Mucosa of stomach (tissue), 1 donor: ENCODE results near the gene HOTAIR.

ENCODE experiments used
- H3K27me3 ChIP-seq: one replicate; pipeline ENCODE4 v1.7.0; 2013; ENCODE audit warnings: mild to moderate bottlenecking, low read length; ENCODE audit not compliant: control insufficient read depth, insufficient read depth
- H3K36me3 ChIP-seq: one replicate; pipeline ENCODE4 v1.7.0; 2013; ENCODE audit warnings: low read length; ENCODE audit not compliant: control insufficient read depth, insufficient read depth
- H3K4me1 ChIP-seq: one replicate; pipeline ENCODE4 v1.7.0; 2013; ENCODE audit warnings: mild to moderate bottlenecking, low read length; ENCODE audit not compliant: control insufficient read depth, insufficient read depth
- H3K4me3 ChIP-seq: one replicate; pipeline ENCODE4 v1.7.0; 2013; ENCODE audit warnings: low read length
- H3K9ac ChIP-seq: one replicate; pipeline ENCODE4 v1.7.0; 2013; ENCODE audit warnings: mild to moderate bottlenecking, low read length, moderate library complexity
- H3K9me3 ChIP-seq: one replicate; pipeline ENCODE4 v1.7.0; 2013; ENCODE audit warnings: mild to moderate bottlenecking, low read length, moderate library complexity; ENCODE audit not compliant: control insufficient read depth
- donor health status: Pancreatic carcinoma.

The HOTAIR gene

DNA sequence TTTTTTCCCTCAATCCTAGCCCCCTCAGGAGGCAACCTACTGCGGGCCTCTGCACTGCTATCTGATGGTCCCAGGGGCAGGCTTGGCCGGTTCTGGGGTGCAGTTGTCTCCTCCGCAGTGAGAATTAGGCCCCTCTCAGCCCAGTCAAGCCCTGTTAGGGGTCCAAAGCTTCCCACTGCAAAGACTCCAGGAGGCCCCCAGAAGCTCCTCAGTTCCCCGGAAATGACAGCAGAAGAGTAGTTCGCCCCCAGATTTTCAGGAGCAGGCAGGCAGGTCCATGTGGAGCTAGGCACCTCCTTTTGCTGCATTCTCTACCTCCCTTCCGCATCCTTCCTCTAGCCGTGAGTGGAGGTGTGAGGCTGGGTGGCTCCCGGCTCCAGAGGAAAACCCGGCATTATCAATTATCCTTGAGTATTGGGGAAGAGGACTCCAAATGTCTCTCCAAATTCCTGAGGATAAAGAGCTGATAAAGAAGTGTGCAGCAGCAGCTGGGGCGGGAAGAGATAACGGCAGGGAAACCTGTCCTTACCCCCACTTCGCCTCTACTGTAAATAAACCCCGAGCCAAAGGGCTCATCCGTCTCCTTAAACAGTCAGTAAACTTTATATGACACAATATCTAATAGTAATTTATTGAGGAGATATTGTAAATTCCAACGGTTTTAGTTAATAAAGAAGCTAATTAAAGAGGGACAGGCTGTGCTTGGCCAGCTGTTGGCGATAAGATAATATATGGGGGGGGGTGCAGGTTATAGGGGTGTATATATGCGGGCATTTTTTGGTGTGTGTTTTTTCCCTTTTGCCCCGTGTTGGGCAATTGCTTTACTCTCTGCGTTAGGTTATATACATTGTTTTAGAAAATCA lies 20.7 kb downstream of the HOTAIR start:
- Histone ChIP-seq H3K9ac (no peak overlapping the region), H3K9me3 (no peaks in the 10 kb centered on the region), H3K4me3 (no peak overlapping the region), H3K36me3 (no peaks in the 10 kb centered on the region), H3K27me3 (peaks cover 99% of the 10 kb centered on the region), H3K4me1 (peaks cover 3% of the 10 kb centered on the region)

DNA sequence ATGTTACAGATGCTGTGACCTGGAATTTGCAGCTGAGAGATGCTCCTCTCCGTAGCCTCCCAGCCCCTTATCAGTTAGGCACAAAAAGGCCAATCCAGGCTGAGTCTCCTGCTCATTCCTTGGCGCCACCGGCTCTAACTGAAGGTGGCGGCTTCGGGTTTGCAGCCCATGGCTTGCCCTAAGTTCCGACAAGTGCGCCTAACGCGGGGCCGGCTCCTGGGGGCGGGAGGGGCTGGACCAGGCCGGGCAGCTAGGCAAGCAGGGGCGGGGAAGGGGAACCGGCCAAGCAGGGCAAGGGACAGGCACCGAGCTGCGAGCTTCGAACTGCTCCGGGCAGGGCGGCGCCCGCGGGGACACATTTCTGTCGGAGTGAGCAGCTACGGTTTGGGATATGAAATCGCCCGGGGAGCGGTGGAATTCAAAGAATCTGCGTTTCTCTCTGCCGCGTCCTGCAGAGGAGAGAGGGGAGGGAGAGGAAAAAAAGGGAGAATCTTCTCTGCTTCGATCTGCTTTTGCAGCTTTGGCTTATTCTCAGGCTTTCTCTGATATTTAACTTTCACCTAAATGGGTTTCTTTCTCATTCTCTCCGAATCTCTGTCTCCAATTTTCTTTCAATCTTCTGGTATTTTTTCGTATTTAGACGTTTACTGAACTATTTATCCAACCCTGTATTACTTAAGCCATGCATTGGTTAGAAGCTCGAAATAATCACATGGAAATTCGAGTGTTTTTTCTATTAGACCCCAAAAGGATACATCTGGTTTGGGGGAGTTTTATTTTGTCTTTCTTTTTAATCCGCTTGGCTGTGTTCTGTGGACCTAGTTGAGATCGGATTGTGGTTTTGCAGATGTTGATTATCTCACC lies 21.7 kb downstream of the HOTAIR start:
- H3K9ac ChIP-seq = no peak overlapping the region
- no peaks in the 10 kb centered on the region for H3K36me3 ChIP-seq
- peaks cover 100% of the 10 kb centered on the region for H3K27me3 ChIP-seq
- no peaks in the 10 kb centered on the region for H3K9me3 ChIP-seq
- H3K4me1 ChIP-seq = peaks cover 3% of the 10 kb centered on the region
- no peak overlapping the region for H3K4me3 ChIP-seq

DNA sequence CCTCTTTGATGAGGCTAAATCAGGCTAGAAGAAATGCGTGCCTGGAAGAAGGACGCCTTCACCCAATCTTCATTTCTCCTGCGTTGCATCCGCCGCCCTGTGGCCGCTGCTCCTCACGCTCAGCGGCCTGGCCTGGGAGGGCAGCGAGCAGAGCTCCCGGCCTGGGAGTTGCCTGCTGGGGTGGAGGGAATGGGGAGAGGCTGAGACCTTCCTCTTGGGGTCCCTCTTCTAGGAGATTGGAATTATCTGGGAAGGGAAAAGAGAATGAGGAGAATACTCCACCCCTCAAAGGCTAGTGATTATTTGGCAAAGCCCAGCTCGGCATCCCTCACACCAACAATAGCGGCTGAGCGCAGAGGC lies 22.4 kb downstream of the HOTAIR start:
- Histone ChIP-seq H3K27me3 (peaks cover 100% of the 10 kb centered on the region), H3K9me3 (no peaks in the 10 kb centered on the region), H3K9ac (no peak overlapping the region), H3K4me3 (no peak overlapping the region), H3K36me3 (no peaks in the 10 kb centered on the region), H3K4me1 (peaks cover 3% of the 10 kb centered on the region)

GRCh38 chr12:53951577-53952334 lies 23.0 kb downstream of the HOTAIR start:
- Histone ChIP-seq H3K9ac (no peak overlapping the region), H3K9me3 (no peaks in the 10 kb centered on the region), H3K27me3 (peaks cover 99% of the 10 kb centered on the region), H3K4me3 (no peak overlapping the region), H3K36me3 (no peaks in the 10 kb centered on the region), H3K4me1 (peaks cover 3% of the 10 kb centered on the region)

DNA sequence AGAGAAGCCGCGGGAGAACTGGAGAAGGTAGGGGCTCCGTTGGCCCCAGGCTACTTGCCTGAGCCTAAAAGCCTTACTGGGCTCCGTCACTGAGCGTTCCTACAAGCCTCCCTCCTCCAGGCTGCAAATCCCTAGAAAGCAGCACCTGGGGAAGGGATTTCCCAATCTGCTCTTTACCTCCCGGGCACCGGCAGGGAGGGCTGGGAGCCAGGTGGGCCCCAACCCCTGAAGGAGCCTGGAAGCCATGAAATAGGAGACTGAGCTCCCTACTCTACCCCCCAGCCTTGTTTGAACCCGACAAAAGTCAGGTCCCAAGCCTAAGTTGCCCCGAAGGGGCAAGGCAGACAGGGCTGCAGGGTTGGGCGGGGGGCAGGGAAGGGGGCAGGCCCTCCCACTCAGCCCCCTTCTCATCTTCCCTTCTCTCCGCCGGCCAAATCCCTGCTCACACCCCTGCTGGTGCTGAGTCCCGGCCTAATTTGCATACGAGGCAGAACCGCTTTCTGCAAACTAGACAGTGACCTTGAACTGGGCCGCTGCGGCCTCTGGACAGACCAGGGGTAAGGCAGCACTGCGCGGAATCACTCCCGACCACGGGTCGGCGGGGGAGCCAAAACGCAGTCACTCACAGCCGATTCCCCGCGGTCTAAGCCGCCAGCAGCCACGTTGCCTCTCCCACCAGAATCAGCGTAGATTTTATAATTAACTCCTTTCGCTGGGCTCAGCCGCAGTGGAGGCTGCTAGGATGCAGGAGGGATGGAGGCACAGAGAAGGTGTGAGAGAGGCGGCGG lies 23.8 kb downstream of the HOTAIR start:
- Histone ChIP-seq H3K36me3 (no peaks in the 10 kb centered on the region), H3K9ac (no peak overlapping the region), H3K9me3 (no peaks in the 10 kb centered on the region), H3K27me3 (peaks cover 98% of the 10 kb centered on the region), H3K4me3 (no peak overlapping the region), H3K4me1 (peaks cover 3% of the 10 kb centered on the region)

- Histone ChIP-seq H3K4me1 (peaks cover 3% of the 10 kb centered on the region), H3K36me3 (no peaks in the 10 kb centered on the region), H3K9ac (no peak overlapping the region), H3K27me3 (peaks cover 98% of the 10 kb centered on the region), H3K4me3 (no peak overlapping the region), H3K9me3 (no peaks in the 10 kb centered on the region)
Measured at GRCh38 chr12:53950437-53950773, 24.3 kb downstream of the HOTAIR start.

DNA sequence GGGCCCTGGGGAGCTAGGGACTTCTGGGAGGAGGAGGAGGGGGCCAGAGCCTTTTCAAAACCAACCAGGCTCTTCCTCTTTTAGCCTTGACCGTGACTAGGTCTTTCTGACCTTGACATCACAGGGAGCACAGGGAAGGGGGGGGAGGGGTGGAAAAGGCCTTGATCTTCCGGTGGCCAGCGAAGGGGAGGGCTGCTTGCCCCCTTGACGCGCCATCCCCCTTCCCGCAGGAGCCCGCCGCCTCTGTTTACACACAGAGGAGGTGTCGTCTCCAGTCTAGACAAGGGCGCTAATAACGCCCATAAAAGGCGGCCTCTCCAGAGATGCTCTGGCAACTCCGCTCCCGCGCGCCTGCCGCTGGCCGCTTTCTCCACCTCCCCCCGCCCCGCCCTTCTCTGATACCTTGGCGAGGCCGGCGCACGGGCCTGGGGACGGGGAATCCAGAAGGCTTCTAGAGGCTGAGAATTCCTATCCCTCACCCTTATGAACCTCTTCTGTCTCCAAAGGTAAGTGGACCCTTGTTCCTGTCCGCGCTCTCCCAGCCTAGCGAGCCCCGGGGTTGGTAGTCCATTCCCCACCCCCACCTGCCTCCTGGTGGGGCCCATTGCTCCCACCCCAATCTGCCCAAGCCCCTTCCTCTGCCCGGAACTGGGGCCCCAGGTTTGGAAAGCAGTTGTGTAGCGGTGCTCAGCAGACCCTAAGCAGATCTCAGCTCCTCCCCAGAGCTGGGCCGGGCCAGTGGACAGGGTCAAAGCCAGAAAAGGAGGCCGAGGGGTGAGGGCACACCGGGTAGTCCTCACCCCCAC lies 24.9 kb downstream of the HOTAIR start:
- Histone ChIP-seq H3K9me3 (no peaks in the 10 kb centered on the region), H3K9ac (no peak overlapping the region), H3K27me3 (peaks cover 98% of the 10 kb centered on the region), H3K4me1 (peaks cover 2% of the 10 kb centered on the region), H3K36me3 (no peaks in the 10 kb centered on the region), H3K4me3 (no peak overlapping the region)

- Histone ChIP-seq H3K4me1 (no peaks in the 10 kb centered on the region), H3K9me3 (no peaks in the 10 kb centered on the region), H3K9ac (no peak overlapping the region), H3K27me3 (peaks cover 98% of the 10 kb centered on the region), H3K4me3 (no peak overlapping the region), H3K36me3 (no peaks in the 10 kb centered on the region)
Measured at GRCh38 chr12:53948650-53949593, 25.8 kb downstream of the HOTAIR start.

DNA sequence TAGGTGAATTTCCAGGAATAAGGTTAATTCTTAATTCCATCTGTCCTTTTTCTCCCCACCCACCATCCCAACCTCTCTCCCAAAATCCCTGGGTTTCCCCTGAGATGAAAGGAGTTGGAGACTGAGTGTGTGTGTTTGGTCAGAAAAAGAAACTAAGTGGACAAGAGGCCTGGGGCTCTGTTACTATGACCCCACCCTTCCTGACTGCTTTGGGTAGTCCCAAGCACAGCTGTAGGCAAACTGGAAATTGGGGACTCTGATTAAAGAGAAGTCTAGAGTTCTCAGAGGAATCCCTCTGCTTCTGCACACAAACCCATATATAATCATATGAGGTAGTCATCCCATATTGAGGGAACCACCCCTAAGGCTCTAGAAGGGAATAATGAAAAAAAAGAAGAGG lies 27.0 kb downstream of the HOTAIR start:
- no peaks in the 10 kb centered on the region for H3K4me1 ChIP-seq
- no peak overlapping the region for H3K9ac ChIP-seq
- no peaks in the 10 kb centered on the region for H3K36me3 ChIP-seq
- no peaks in the 10 kb centered on the region for H3K9me3 ChIP-seq
- no peak overlapping the region for H3K4me3 ChIP-seq
- H3K27me3 ChIP-seq = peaks cover 98% of the 10 kb centered on the region
